Neural cell (in vitro differentiated cells): Measurements from ENCODE around the gene AXIN1. TPM values are rescaled to one million over a fixed set of nuclear protein-coding genes. Genes with fewer than 3 reads are reported as not detected.

Experiments
- H2AFZ ChIP-seq: fragments of 200-600, 300-800 bp; sonication (generic), shearing (Covaris generic); 2 replicates; pipeline ENCODE4 v1.6.0; 2014; ENCODE audit warnings: low read depth, mild to moderate bottlenecking, antibody characterized with exemption, low read length, moderate library complexity
- H3F3A ChIP-seq: fragments of 200-600 bp; shearing (Covaris generic); 2 replicates; pipeline ENCODE4 v1.6.1; 2016; ENCODE audit warnings: mild to moderate bottlenecking, moderate library complexity, mixed read lengths, antibody characterized with exemption, low read length; ENCODE audit not compliant: insufficient read depth, poor library complexity, severe bottlenecking
- H3K27ac ChIP-seq: fragments of 200-600, 300-800 bp; sonication (generic), shearing (Covaris generic); 2 replicates; pipeline ENCODE4 v1.5.1; 2014; ENCODE audit warnings: mild to moderate bottlenecking, low read length, moderate library complexity
- H3K27me3 ChIP-seq: fragments of 300-800, 200-600 bp; sonication (generic), shearing (Covaris generic); 2 replicates; pipeline ENCODE4 v1.6.0; 2014; ENCODE audit warnings: mild to moderate bottlenecking, low read depth, low read length, moderate library complexity; ENCODE audit not compliant: insufficient read depth
- H3K36me3 ChIP-seq: fragments of 300-800, 200-600 bp; sonication (generic), shearing (Covaris generic); 2 replicates; pipeline ENCODE4 v1.5.1; 2014; ENCODE audit warnings: mild to moderate bottlenecking, antibody characterized with exemption, low read length, moderate library complexity; ENCODE audit not compliant: insufficient read depth
- H3K4me2 ChIP-seq: fragments of 300-800, 200-600 bp; sonication (generic), shearing (Covaris generic); 2 replicates; pipeline ENCODE4 v1.6.0; 2014; ENCODE audit warnings: mild to moderate bottlenecking, low read length
- H3K4me3 ChIP-seq: fragments of 300-800, 200-600 bp; sonication (generic), shearing (Covaris generic); 2 replicates; pipeline ENCODE4 v1.5.1; 2014; ENCODE audit warnings: mild to moderate bottlenecking, low read length, moderate library complexity
- H3K79me2 ChIP-seq: fragments of 200-600 bp; shearing (Covaris generic); replicated peaks from 2 replicates; pipeline ENCODE4 v1.6.0; 2014; ENCODE audit warnings: mild to moderate bottlenecking, low read length, moderate library complexity; ENCODE audit not compliant: insufficient read depth
- H3K9ac ChIP-seq: fragments of 300-800, 200-600 bp; sonication (generic), shearing (Covaris generic); 2 replicates; pipeline ENCODE4 v1.6.1; 2016; ENCODE audit warnings: mild to moderate bottlenecking, low read length, mixed read lengths
- H3K9me2 ChIP-seq: fragments of 200-600 bp; shearing (Covaris generic); 2 replicates; pipeline ENCODE4 v1.6.1; 2016; ENCODE audit warnings: mild to moderate bottlenecking, low read length, mixed read lengths; ENCODE audit not compliant: insufficient read depth
- H3K9me3 ChIP-seq: fragments of 200-600, 300-800 bp; sonication (generic), shearing (Covaris generic); 2 replicates; pipeline ENCODE4 v1.6.1; 2016; ENCODE audit warnings: mild to moderate bottlenecking, mixed run types, low read length, moderate library complexity, mixed read lengths
- H4K20me1 ChIP-seq: fragments of 200-600 bp; shearing (Covaris generic); 2 replicates; pipeline ENCODE4 v1.6.1; 2016; ENCODE audit warnings: mild to moderate bottlenecking, mixed run types; ENCODE audit not compliant: insufficient read depth
- CTCF ChIP-seq: fragments of 450-650 bp; IDR thresholded peaks from 2 replicates; pipeline ENCODE4 v1.5.1; 2014; ENCODE audit warnings: antibody characterized with exemption, mild to moderate bottlenecking, moderate library complexity; ENCODE audit not compliant: poor library complexity, severe bottlenecking
- EP300 ChIP-seq: fragments of 450-650 bp; conservative IDR thresholded peaks from 2 replicates; pipeline ENCODE4 v1.6.1; 2014; ENCODE audit warnings: antibody characterized with exemption, mild to moderate bottlenecking, moderate library complexity; ENCODE audit not compliant: poor library complexity, severe bottlenecking
- EZH2 ChIP-seq: fragments of 200-600, 300-800 bp; shearing (Covaris generic), sonication (generic); IDR thresholded peaks from 2 replicates; pipeline ENCODE4 v1.6.1; 2014; ENCODE audit warnings: antibody characterized with exemption, low read length, borderline replicate concordance, mild to moderate bottlenecking; ENCODE audit not compliant: insufficient read depth, poor library complexity, severe bottlenecking
- MXI1 ChIP-seq: fragments of 450-650 bp; conservative IDR thresholded peaks from 2 replicates; pipeline ENCODE4 v1.6.1; 2014; ENCODE audit warnings: antibody characterized with exemption, mild to moderate bottlenecking; ENCODE audit not compliant: poor library complexity, severe bottlenecking
- POLR2AphosphoS5 ChIP-seq: IDR thresholded peaks from 2 replicates; pipeline ENCODE4 v1.6.1; 2012
- RAD21 ChIP-seq: fragments of 450-650 bp; conservative IDR thresholded peaks from 2 replicates; pipeline ENCODE4 v1.6.1; 2014; ENCODE audit warnings: antibody characterized with exemption, mild to moderate bottlenecking, moderate library complexity
- REST ChIP-seq: IDR thresholded peaks from 2 replicates; pipeline ENCODE4 v1.6.1; 2012; ENCODE audit warnings: borderline replicate concordance
- SMC3 ChIP-seq: fragments of 450-650 bp; conservative IDR thresholded peaks from 2 replicates; pipeline ENCODE4 v1.6.1; 2014; ENCODE audit warnings: antibody characterized with exemption, mild to moderate bottlenecking, moderate library complexity; ENCODE audit not compliant: poor library complexity
- TAF1 ChIP-seq: IDR thresholded peaks from 2 replicates; pipeline ENCODE4 v1.6.1; 2012; ENCODE audit warnings: low read depth
- polyA plus RNA-seq: library from polyadenylated mRNA; depleted of rRNA; stranded (reverse); fragments of >200 nt; gene quantifications from 2 replicates; pipeline ENCODE4 v1.2.3, GENCODE V29; 2014

Gene AXIN1
- polyA plus RNA-seq, 1 donor from 2014 or later = 30.5 TPM

DNA sequence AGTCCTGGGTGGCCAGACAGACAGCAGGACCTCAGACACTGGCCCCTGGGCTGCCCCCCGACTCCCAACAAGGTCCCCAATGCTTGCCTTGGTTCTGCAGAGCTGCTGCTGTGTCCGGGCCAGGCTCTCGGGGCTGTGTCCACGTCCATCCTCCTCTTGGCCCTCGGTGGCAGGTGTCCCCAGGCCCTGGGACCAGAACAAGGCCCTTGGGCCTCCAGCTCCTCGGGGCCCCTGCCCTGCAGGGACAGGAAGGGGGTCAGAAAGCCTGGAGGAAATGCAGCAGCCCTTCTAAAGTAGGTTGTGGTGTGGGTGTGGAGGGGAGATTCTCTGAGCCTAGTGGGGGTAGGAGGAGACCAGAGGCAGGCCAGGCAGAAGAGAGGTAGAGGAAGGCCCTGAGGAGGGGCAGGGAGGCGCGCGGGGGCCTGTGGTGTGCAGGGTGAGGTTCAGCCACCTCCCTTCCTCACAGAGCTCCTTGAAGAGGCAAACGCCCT, 2.5 kb upstream of the AXIN1 start:
- Histone ChIP-seq H3F3A (no peaks in the 10 kb centered on the region), H3K79me2 (peaks cover 3% of the 10 kb centered on the region), H3K9ac (no peak overlapping the region), H3K4me2 (no peak overlapping the region), H3K4me3 (no peak overlapping the region), H4K20me1 (no peaks in the 10 kb centered on the region), H3K9me2 (no peaks in the 10 kb centered on the region), H2AFZ (no peak overlapping the region), H3K36me3 (no peaks in the 10 kb centered on the region), H3K27ac (no peak overlapping the region), H3K27me3 (no peaks in the 10 kb centered on the region), H3K9me3 (no peaks in the 10 kb centered on the region)
- TF ChIP-seq EP300 = no peak
- no peak for TF ChIP-seq CTCF
- no peak for TF ChIP-seq RAD21
- TF ChIP-seq TAF1 = no peak
- TF ChIP-seq REST = no peak
- TF ChIP-seq SMC3 = no peak
- no peak for TF ChIP-seq POLR2AphosphoS5
- no peak for TF ChIP-seq EZH2
- TF ChIP-seq MXI1 = no peak

DNA sequence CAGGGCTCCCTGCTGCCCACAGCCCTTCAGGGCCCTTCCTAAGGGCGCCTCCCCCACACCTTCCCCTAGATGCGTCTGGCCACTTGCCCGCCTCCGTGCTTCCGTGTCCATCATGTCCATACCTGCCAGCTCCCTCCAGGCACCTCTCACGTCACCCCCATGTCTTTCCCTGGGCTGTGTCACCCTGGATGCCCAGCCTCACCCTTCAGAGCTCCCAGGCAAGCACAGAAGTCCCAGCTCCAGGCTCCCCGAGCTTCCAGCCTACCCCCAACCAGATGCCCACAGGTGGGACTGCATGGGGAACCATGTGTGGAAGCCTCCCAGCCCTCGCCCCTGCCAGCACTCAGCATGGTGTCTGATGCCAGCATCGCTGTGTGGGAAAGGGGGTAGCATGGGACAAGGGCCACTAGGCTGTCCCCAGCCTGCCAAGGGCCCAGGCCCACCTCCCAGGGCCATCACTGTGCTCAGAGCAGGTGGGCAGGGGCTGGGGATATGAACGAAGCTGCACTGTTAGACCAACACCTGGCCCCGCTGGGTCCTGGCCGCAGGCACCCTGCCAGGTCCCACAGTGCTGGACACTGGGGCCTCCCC, 1.9 kb upstream of the AXIN1 start:
- Histone ChIP-seq H3K27me3 (no peaks in the 10 kb centered on the region), H3K27ac (no peak overlapping the region)

More for the DNA sequence above, 1.9 kb upstream of the AXIN1 start:
- Histone ChIP-seq H3K9ac (no peak overlapping the region), H3K9me3 (no peaks in the 10 kb centered on the region), H3K4me3 (no peak overlapping the region), H3K36me3 (no peaks in the 10 kb centered on the region), H4K20me1 (no peaks in the 10 kb centered on the region), H3F3A (no peaks in the 10 kb centered on the region), H3K79me2 (peaks cover 5% of the 10 kb centered on the region), H3K4me2 (no peak overlapping the region), H2AFZ (no peak overlapping the region), H3K9me2 (no peaks in the 10 kb centered on the region)
- TF ChIP-seq EP300 (no peak), POLR2AphosphoS5 (no peak), SMC3 (no peak), MXI1 (no peak), CTCF (no peak), EZH2 (no peak), TAF1 (no peak), RAD21 (no peak), REST (no peak)
